HCT116 (cell line): ENCODE data around the gene USF1. TPM values are rescaled to one million over a fixed set of nuclear protein-coding genes. Genes with fewer than 3 reads are reported as not detected.

Source experiments
- ATAC-seq: fragments of 200-7000 bp; cut with Tn5 transposase; 2 replicates; pipeline ENCODE4 v1.9.1; 2020; ENCODE audit warnings: mild to moderate bottlenecking, moderate library complexity
- BruUV-seq: library from RNA; stranded (reverse); fragments of 400-500 nt; replicated peaks from 2 replicates; lab custom pipeline; 2021; lab: Mats Ljungman, UMichigan
- CTCF ChIA-PET: fragments of 300-600 bp; sonication (Branson Sonifier 250); formaldehyde crosslinking; loops from one replicate; lab custom pipeline; 2021; ENCODE audit warnings: antibody characterized with exemption; lab: Charles Lee
- POLR2A ChIA-PET: fragments of 300-600, 350-600 bp; sonication (Branson Sonifier 250); formaldehyde crosslinking; loops from one replicate; lab custom pipeline; 2021; ENCODE audit warnings: antibody characterized with exemption; lab: Charles Lee
- RAD21 ChIA-PET, 2 experiments: fragments of 300-600 bp; sonication (Branson Sonifier 250); formaldehyde crosslinking; loops; one replicate each; lab custom pipeline; 2023; ENCODE audit warnings: low total read pairs in 2 of 2; ENCODE audit not compliant: uncharacterized antibody in 2 of 2, unreplicated experiment in 2 of 2, low non-redundant PET in 1 of 2; lab: Charles Lee
- DNase-seq: peaks from one replicate; pipeline ENCODE4 v3.0.0-alpha.2; 2010; ENCODE audit warnings: low read depth, low spot score
- H2AFZ ChIP-seq: fragments of 200-600 bp; shearing (Covaris generic), sonication (generic); 2 replicates; pipeline ENCODE4 v1.6.1; 2017; ENCODE audit warnings: low read depth, mixed run types, mixed read lengths, antibody characterized with exemption, low read length; ENCODE audit not compliant: poor library complexity, severe bottlenecking
- H3K27ac ChIP-seq: 2 replicates; pipeline ENCODE4 v1.5.1; 2012; ENCODE audit warnings: low read depth, low read length
- H3K27me3 ChIP-seq: fragments of 200-600 bp; sonication (generic); 2 replicates; pipeline ENCODE4 v1.6.1; 2016; ENCODE audit warnings: mixed run types, low read length, mixed read lengths; ENCODE audit not compliant: insufficient read depth
- H3K36me3 ChIP-seq, 2 experiments: fragments of 200-500 bp in 1 of 2; fragments of 200-600 bp in 1 of 2; sonication (Bioruptor generic) in 1 of 2; sonication (generic) in 1 of 2; 2 replicates each; pipeline versions ENCODE4 v1.5.1 to v1.6.1; 2014 to 2016; ENCODE audit warnings: low read length in 2 of 2, inconsistent platforms in 1 of 2, mixed read lengths in 1 of 2, mixed run types in 1 of 2; ENCODE audit not compliant: insufficient read depth in 2 of 2, control insufficient read depth in 1 of 2
- H3K4me1 ChIP-seq, 2 experiments: fragments of 200-600 bp in 1 of 2; sonication (generic) in 1 of 2; 2 replicates each; pipeline versions ENCODE4 v1.5.1 to v1.6.1; 2012 to 2017; ENCODE audit warnings: low read length in 2 of 2, inconsistent platforms in 1 of 2, mild to moderate bottlenecking in 1 of 2, mixed read lengths in 1 of 2, mixed run types in 1 of 2, moderate library complexity in 1 of 2; ENCODE audit not compliant: insufficient read depth in 2 of 2, control insufficient read depth in 1 of 2
- H3K4me2 ChIP-seq: fragments of 200-600 bp; sonication (generic); 2 replicates; pipeline ENCODE4 v1.6.1; 2017; ENCODE audit warnings: mixed run types, low read length, mixed read lengths
- H3K4me3 ChIP-seq, 2 experiments: fragments of 200-600 bp in 1 of 2; sonication (generic) in 1 of 2; replicated peaks in 1 of 2; 2 replicates each; pipeline ENCODE4 v1.5.1; 2011 to 2016; ENCODE audit warnings: low read length in 2 of 2, control low read depth in 1 of 2, low read depth in 1 of 2, mild to moderate bottlenecking in 1 of 2, mixed read lengths in 1 of 2, mixed run types in 1 of 2
- H3K79me2 ChIP-seq: fragments of 200-600 bp; sonication (generic); 2 replicates; pipeline ENCODE4 v1.6.1; 2017; ENCODE audit warnings: mild to moderate bottlenecking, mixed run types, low read length, moderate library complexity, mixed read lengths; ENCODE audit not compliant: insufficient read depth
- H3K9ac ChIP-seq: fragments of 200-600 bp; sonication (generic); 2 replicates; pipeline ENCODE4 v1.6.1; 2016; ENCODE audit warnings: low read length, mixed read lengths
- H3K9me2 ChIP-seq: fragments of 200-600 bp; sonication (generic), shearing (Covaris generic); 2 replicates; pipeline ENCODE4 v1.6.1; 2017; ENCODE audit warnings: mixed run types, mild to moderate bottlenecking, moderate library complexity; ENCODE audit not compliant: insufficient read depth
- H3K9me3 ChIP-seq, 2 experiments: fragments of 200-500 bp in 1 of 2; fragments of 200-600 bp in 1 of 2; sonication (Bioruptor generic) in 1 of 2; sonication (generic) in 1 of 2; 2 replicates each; pipeline ENCODE4 v1.6.1; 2014 to 2017; ENCODE audit warnings: low read length in 2 of 2, mixed read lengths in 2 of 2, inconsistent platforms in 1 of 2, low read depth in 1 of 2, mild to moderate bottlenecking in 1 of 2, mixed run types in 1 of 2, moderate library complexity in 1 of 2; ENCODE audit not compliant: control insufficient read depth in 1 of 2, insufficient read depth in 1 of 2
- H4K20me1 ChIP-seq: fragments of 200-600 bp; sonication (generic), shearing (Covaris generic); 2 replicates; pipeline ENCODE4 v1.6.1; 2017; ENCODE audit warnings: mixed run types, mild to moderate bottlenecking, moderate library complexity; ENCODE audit not compliant: insufficient read depth
- EZH2 ChIP-seq: fragments of 200-600 bp; sonication (generic); IDR thresholded peaks from 2 replicates; pipeline ENCODE4 v1.6.1; 2017; ENCODE audit warnings: antibody characterized with exemption, mixed run types
- JUND ChIP-seq: IDR thresholded peaks from 2 replicates; pipeline ENCODE4 v1.6.1; 2012
- POLR2AphosphoS5 ChIP-seq: IDR thresholded peaks from 2 replicates; pipeline ENCODE4 v1.6.1; 2011; ENCODE audit warnings: mild to moderate bottlenecking, low read depth, low read length, moderate library complexity
- ZFX ChIP-seq: fragments of 450-650 bp; IDR thresholded peaks from 2 replicates; pipeline ENCODE4 v1.6.1; 2017
- intact Hi-C: fragments of 100-400 bp; cut with micrococcal nuclease; formaldehyde crosslinking; loops from 2 replicates; pipeline ENCODE4 v1.10.0; 2022
- total RNA-seq: library from RNA; stranded (reverse); gene quantifications from one replicate; pipeline ENCODE4 v1.2.1, GENCODE V29; 2021; ENCODE audit not compliant: unreplicated experiment
- TF ChIP-seq, protein P1 (sequence below): IDR thresholded peaks from 2 replicates; pipeline ENCODE4 v1.6.1; 2012
- TF ChIP-seq, protein P2 (sequence below): IDR thresholded peaks from 2 replicates; pipeline ENCODE4 v1.6.1; 2012

Gene USF1
- total RNA-seq, 1 experiment from 2014 or later: 48.0 TPM

GRCh38 chr1:161006563-161006962 is 39.2 kb downstream of the USF1 start:
- H3K4me3 ChIP-seq: no peak overlapping the region
- no peaks in the 10 kb centered on the region for H3K9me3 ChIP-seq
- TF ChIP-seq JUND (no peak), ZFX (no peak)
- no peaks in the 10 kb centered on the region; a peak in 1 of 4 replicates for H3K4me1 ChIP-seq
- no peak overlapping the region for H2AFZ ChIP-seq
- DNase-seq: no peak
- H3K9me2 ChIP-seq: no peaks in the 10 kb centered on the region
- BruUV-seq: no TSS peak
- ATAC-seq: no peak
- H3K79me2 ChIP-seq: peaks cover 93% of the 10 kb centered on the region
- POLR2A ChIA-PET: interaction anchor here (1.9 kb wide), 1 partner anchor 15 kb away, joined by 7 read pairs; the partner anchor contains the start of gene F11R
- no peaks in the 10 kb centered on the region for H3K27me3 ChIP-seq
- RAD21 ChIA-PET: no interaction called here
- H3K36me3 ChIP-seq: peaks cover 0 to 2% of the 10 kb centered on the region in 2 experiments; a peak in 1 of 4 replicates
- CTCF ChIA-PET: no interaction called here
- H3K4me2 ChIP-seq: no peak overlapping the region
- no peak overlapping the region for H3K9ac ChIP-seq
- intact Hi-C loops: no loop called here
- H3K27ac ChIP-seq: no peak overlapping the region
- H4K20me1 ChIP-seq: no peaks in the 10 kb centered on the region; the same call in 1 of the 2 replicates

DNA sequence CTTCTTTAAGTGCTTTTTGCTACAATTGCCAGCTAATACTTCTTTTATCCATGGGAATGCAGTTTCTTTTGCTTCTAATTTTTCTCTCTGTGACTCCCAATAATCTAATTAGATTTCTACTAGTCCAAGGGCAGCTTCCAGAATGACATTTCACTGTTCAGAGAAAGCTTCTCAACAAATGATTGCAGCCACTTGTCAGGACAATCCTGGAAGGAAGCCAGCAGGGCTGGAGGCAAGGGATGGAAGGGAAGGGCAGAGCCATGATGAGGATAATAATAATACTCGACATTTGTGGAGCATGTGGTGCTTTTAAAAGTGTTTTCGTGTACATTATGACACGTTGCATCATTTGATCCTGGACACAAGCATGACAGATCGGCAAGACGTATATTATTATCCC is 44.3 kb downstream of the USF1 start:
- Histone ChIP-seq H3K4me2 (no peak overlapping the region), H3K9me2 (no peaks in the 10 kb centered on the region), H3K9ac (no peak overlapping the region), H3K79me2 (peaks cover 51% of the 10 kb centered on the region), H2AFZ (no peak overlapping the region), H3K36me3 (peaks cover 25 to 32% of the 10 kb centered on the region in 2 experiments; a peak in 3 of 4 replicates)
- ATAC-seq: no peak
- no peak for TF ChIP-seq POLR2AphosphoS5
- no peak for TF ChIP-seq EZH2
- TF ChIP-seq, protein P1, sequence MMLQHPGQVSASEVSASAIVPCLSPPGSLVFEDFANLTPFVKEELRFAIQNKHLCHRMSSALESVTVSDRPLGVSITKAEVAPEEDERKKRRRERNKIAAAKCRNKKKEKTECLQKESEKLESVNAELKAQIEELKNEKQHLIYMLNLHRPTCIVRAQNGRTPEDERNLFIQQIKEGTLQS: no peak
- no peak for TF ChIP-seq ZFX
- TF ChIP-seq, protein P2, sequence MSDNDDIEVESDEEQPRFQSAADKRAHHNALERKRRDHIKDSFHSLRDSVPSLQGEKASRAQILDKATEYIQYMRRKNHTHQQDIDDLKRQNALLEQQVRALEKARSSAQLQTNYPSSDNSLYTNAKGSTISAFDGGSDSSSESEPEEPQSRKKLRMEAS: no peak
- TF ChIP-seq, all 23 proteins: peak for 0
- Histone ChIP-seq H3K4me1 (peaks cover 8 to 20% of the 10 kb centered on the region in 2 experiments), H3K27me3 (no peaks in the 10 kb centered on the region), H4K20me1 (no peaks in the 10 kb centered on the region), H3K27ac (no peak overlapping the region), H3K4me3 (no peak overlapping the region), H3K9me3 (no peaks in the 10 kb centered on the region)
- RAD21 ChIA-PET: no interaction called here
- intact Hi-C loops: no loop called here
- CTCF ChIA-PET: no interaction called here
- POLR2A ChIA-PET: no interaction called here
- no TSS peak for BruUV-seq
- no peak for DNase-seq
